ENCODE results near the gene SOX10.

Gene SOX10

GRCh38 chr22:37929390-37929789 is 55.0 kb downstream of the SOX10 start:
- DNase-seq: no peak

GRCh38 chr22:37927637-37927936 is 56.8 kb downstream of the SOX10 start:
- no peak for DNase-seq

GRCh38 chr22:37926771-37927636 is 57.4 kb downstream of the SOX10 start:
- no peak for DNase-seq

GRCh38 chr22:37926358-37926757 is 58.0 kb downstream of the SOX10 start:
- DNase-seq: no peak

- no peak for DNase-seq
Measured at GRCh38 chr22:37925767-37926166, 58.6 kb downstream of the SOX10 start.

GRCh38 chr22:37925330-37925729 is 59.0 kb downstream of the SOX10 start:
- DNase-seq: no peak

- DNase-seq: no peak
Measured at GRCh38 chr22:37924386-37925065, 59.8 kb downstream of the SOX10 start.

GRCh38 chr22:37923927-37924326 is 60.4 kb downstream of the SOX10 start:
- DNase-seq: no peak
